Urinary bladder (tissue), 4 donors: ENCODE results near the gene GPX2. TPM values are rescaled to one million over a fixed set of nuclear protein-coding genes. Genes with fewer than 3 reads are reported as not detected.

ENCODE experiments used
- DNase-seq: peaks from one replicate; pipeline ENCODE4 v3.0.0-alpha.2; 2015; ENCODE audit errors: extremely low spot score
- H3K27ac ChIP-seq: one replicate; pipeline ENCODE4 v1.5.1; 2013; ENCODE audit warnings: low read depth, mild to moderate bottlenecking, moderate library complexity
- H3K36me3 ChIP-seq: one replicate; pipeline ENCODE4 v1.6.1; 2013; ENCODE audit warnings: mild to moderate bottlenecking, moderate library complexity; ENCODE audit not compliant: insufficient read depth
- H3K4me1 ChIP-seq: one replicate; pipeline ENCODE4 v1.6.1; 2013; ENCODE audit warnings: mild to moderate bottlenecking, moderate library complexity; ENCODE audit not compliant: insufficient read depth
- H3K4me3 ChIP-seq: one replicate; pipeline ENCODE4 v1.5.1; 2013; ENCODE audit warnings: low read depth, low read length
- WGBS: extraction: QIAGEN DNeasy Blood & Tissue Kit; methylation state at CpG from one replicate; pipeline ENCODE4 v1.1.7; 2013; 5-methylcytosine and 5-hydroxymethylcytosine counted together
- polyA plus RNA-seq: library from polyadenylated mRNA; stranded (reverse); fragments of 200-250 nt; gene quantifications from one replicate; pipeline ENCODE4 v1.2.3, GENCODE V29; 2013
- small RNA-seq: library from RNA; depleted of rRNA; stranded (forward); fragments of <200 nt; gene quantifications from one replicate; pipeline ENCODE3, GENCODE V24; 2014
- total RNA-seq: library from RNA; depleted of rRNA; stranded (reverse); fragments of >200 nt; gene quantifications from one replicate; pipeline ENCODE4 v1.2.3, GENCODE V29; 2014
- donor health status: healthy with polysubstance abuse.
- donor health status: healthy.

Gene GPX2
- total and polyA plus RNA-seq, 2 donors, result 21.0 to 191 TPM

- DNase-seq, result no peak
- Histone ChIP-seq H3K4me3 (no peak overlapping the region), H3K27ac (no peak overlapping the region), H3K4me1 (no peaks in the 10 kb centered on the region), H3K36me3 (no peaks in the 10 kb centered on the region)
- 48% methylated on average over 2 of the region's 2 CpGs for WGBS
These were observed 50.6 kb downstream of the GPX2 start for GRCh38 chr14:64891839-64892375.

GRCh38 chr14:64891173-64891838 is 51.2 kb downstream of the GPX2 start:
- Histone ChIP-seq H3K27ac (no peak overlapping the region), H3K4me3 (no peak overlapping the region), H3K4me1 (no peaks in the 10 kb centered on the region), H3K36me3 (no peaks in the 10 kb centered on the region)
- DNase-seq, result no peak
- WGBS, result 89% methylated on average over 4 of the region's 4 CpGs

DNA sequence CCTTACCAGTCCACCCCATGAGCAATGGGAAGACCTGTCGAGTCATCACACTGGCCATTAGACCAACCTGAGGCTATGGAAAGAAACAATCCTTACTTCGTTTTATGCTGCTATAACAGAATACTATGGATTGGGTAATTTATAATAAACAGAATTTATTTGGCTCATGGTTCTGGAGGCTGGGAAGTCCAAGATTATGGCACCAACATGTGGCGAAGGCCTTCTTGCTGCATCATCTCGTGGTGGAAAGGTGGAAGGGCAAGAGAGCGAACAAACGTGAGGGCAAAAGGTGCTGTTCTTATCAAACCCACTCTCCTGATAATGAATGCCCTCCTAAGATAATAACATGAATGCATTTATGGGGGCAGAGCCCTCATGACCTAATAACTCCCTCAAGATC is 53.2 kb downstream of the GPX2 start:
- 90% methylated on average over 6 of the region's 6 CpGs for WGBS

More for the DNA sequence above, 53.2 kb downstream of the GPX2 start:
- Histone ChIP-seq H3K36me3 (no peaks in the 10 kb centered on the region), H3K4me1 (no peaks in the 10 kb centered on the region), H3K27ac (no peak overlapping the region), H3K4me3 (no peak overlapping the region)
- no peak for DNase-seq

Small RNAs within 50 kb of the gene (small RNA-seq; reads per million reads assigned to genes)
- gene RPPH1-2P, result not detected

Other genes with a start within 250 kb of the GPX2 start
- gene PLEKHG3, start 238.3 kb downstream of the GPX2 start, total RNA-seq, result 30.6 TPM
- gene PLEKHG3, start 238.3 kb downstream of the GPX2 start, polyA plus RNA-seq, result 74.5 TPM
- gene SPTB, start 62.8 kb downstream of the GPX2 start, total RNA-seq, result 6.8 TPM
- gene SPTB, start 62.8 kb downstream of the GPX2 start, polyA plus RNA-seq, result 0.76 TPM
- 75.5 TPM for gene CHURC1, start 28.3 kb downstream of the GPX2 start, total RNA-seq
- 69.6 TPM for gene CHURC1, start 28.3 kb downstream of the GPX2 start, polyA plus RNA-seq
- 11.4 TPM for gene RAB15, start 29.6 kb upstream of the GPX2 start, total RNA-seq
- gene RAB15, start 29.6 kb upstream of the GPX2 start, polyA plus RNA-seq, result 10.4 TPM
- gene FNTB, start 44.1 kb upstream of the GPX2 start, total RNA-seq, result 13.0 TPM
- gene FNTB, start 44.1 kb upstream of the GPX2 start, polyA plus RNA-seq, result 12.8 TPM
- 37.3 TPM for gene MAX, start 159.8 kb upstream of the GPX2 start, total RNA-seq
- gene MAX, start 159.8 kb upstream of the GPX2 start, polyA plus RNA-seq, result 58.4 TPM